ENCODE measurements around the gene C1R. TPM values are rescaled to one million over a fixed set of nuclear protein-coding genes. Genes with fewer than 3 reads are reported as not detected.
"Not testable (repeated sequence)": the region's sequence is repeated elsewhere in the genome, so short reads cannot be mapped to it uniquely, and the experiment has no call there.

Gene C1R
- total RNA-seq, 6 donors from 2014 or later, result 116 to 410 (median 210) TPM

DNA sequence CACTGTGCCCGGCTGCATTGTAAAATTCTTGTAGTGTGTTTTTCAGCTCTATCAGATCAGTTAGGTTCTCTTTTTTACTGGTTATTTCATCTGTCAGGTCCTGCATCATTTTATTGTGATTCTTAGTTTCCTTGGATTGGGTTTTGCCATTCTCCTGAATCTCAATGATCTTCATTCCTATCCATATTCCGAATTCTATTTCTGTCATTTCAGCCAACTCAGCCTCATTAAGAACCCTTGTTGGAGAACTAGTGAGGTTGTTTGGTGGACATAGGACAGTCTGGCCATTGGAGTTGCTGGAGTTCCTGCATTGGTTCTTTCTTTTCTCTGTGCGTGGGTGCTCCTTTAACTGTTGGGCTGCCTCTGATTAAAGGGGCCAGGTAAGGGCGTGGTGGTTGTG is 37.3 kb downstream of the C1R start:
- Histone ChIP-seq H3K27ac (no peak overlapping the region), H3K36me3 (no peaks in the 10 kb centered on the region), H3K9me3 (no peaks in the 10 kb centered on the region), H3K4me3 (no peak overlapping the region), H3K4me1 (peaks cover 1 to 8% (median 4%) of the 10 kb centered on the region in 4 donors), H3K27me3 (no peaks in the 10 kb centered on the region)
- ATAC-seq (ENCODE audit: low FRiP score in 2 of 2) (no peak), DNase-seq (no peak)
- 89 to 91% methylated on average over 4 of the region's 4 CpGs for WGBS, 2 donors
- TF ChIP-seq, protein P1, sequence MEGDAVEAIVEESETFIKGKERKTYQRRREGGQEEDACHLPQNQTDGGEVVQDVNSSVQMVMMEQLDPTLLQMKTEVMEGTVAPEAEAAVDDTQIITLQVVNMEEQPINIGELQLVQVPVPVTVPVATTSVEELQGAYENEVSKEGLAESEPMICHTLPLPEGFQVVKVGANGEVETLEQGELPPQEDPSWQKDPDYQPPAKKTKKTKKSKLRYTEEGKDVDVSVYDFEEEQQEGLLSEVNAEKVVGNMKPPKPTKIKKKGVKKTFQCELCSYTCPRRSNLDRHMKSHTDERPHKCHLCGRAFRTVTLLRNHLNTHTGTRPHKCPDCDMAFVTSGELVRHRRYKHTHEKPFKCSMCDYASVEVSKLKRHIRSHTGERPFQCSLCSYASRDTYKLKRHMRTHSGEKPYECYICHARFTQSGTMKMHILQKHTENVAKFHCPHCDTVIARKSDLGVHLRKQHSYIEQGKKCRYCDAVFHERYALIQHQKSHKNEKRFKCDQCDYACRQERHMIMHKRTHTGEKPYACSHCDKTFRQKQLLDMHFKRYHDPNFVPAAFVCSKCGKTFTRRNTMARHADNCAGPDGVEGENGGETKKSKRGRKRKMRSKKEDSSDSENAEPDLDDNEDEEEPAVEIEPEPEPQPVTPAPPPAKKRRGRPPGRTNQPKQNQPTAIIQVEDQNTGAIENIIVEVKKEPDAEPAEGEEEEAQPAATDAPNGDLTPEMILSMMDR (IDR thresholded peaks at IDR 0.05), result no peak
- TF ChIP-seq EP300 (IDR thresholded peaks at IDR 0.05), result no peak
- no peak for TF ChIP-seq POLR2AphosphoS5 (IDR thresholded peaks at IDR 0.05)
- TF ChIP-seq POLR2A (IDR thresholded peaks at IDR 0.05), result no peak

DNA sequence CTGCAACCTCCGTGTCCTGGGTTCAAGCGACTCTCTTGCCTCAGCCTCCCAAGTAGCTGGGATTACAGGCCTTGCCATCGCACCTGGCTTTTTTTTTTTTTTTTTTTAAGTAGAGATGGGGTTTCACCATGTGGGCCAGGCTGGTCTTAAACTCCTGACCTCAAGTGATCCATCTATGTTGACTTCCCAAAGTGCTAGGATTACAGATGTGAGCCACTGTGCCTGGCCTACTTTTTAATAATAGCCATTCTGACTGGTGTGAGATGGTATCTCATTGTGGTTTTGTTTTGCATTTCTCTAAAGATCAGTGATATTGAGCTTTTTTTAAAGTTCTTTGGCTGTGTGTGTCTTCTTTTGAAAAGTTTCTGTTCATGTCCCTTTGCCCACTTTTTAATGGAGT is 42.3 kb downstream of the C1R start:
- H3K9me3 ChIP-seq; H3K27ac ChIP-seq; H3K4me3 ChIP-seq; H3K27me3 ChIP-seq; ATAC-seq (ENCODE audit: low FRiP score in 2 of 2); DNase-seq; H3K36me3 ChIP-seq; H3K4me1 ChIP-seq: not testable (repeated sequence)
- WGBS, 2 donors, result 87% methylated on average over 3 of the region's 3 CpGs

DNA sequence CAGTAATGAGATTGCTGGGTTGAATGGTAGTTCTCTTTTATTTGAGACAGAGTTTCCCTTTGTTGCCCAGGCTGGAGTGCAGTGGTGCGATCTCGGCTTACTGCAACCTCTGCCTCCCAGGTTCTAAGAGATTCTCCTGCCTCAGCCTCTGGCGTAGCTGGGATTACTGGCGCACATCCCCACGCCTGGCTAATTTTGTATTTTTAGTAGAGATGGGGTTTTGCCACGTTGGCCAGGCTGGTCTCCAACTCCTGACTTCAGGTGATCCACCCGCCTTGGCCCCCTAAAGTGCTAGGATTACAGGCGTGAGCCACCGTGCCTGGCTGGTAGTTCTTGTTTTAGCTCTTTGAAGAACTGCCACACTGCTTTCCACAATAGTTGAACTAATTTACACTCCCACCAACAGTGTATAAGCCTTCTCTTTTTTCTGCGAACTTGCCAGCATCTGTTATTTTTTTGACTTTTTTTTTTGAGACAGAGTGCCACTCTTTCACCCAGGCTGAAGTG is 42.7 kb downstream of the C1R start:
- WGBS, 2 donors, result 89 to 93% methylated on average over 10 of the region's 10 CpGs
- DNase-seq; ATAC-seq (ENCODE audit: low FRiP score in 2 of 2): not testable (repeated sequence)

DNA sequence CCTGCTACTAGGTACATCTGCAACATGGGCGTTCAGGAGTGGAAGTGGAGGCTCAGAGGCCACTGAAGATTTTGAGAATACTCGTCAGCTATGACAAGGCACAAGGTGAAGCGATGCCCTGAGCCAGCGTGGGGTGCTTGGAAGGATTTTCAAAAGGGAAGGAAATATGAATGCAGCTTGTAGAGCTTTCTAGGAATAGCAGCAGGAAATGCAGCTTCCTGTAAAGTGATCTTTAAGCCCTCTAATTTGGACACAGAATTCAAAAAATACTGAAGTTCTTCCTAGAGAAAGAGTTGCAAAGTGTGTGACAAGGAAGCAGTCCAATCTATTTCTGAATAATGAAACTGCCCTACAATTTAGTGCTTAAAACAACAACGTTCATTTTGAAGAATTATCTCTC is 44.9 kb downstream of the C1R start:
- DNase-seq, result no peak
- Histone ChIP-seq H3K36me3 (no peaks in the 10 kb centered on the region), H3K27me3 (no peaks in the 10 kb centered on the region), H3K4me1 (peaks cover 0 to 10% (median 3%) of the 10 kb centered on the region in 4 donors), H3K9me3 (no peaks in the 10 kb centered on the region), H3K4me3 (no peak overlapping the region), H3K27ac (no peak overlapping the region)
- ATAC-seq (ENCODE audit: low FRiP score in 2 of 2), result no peak
- WGBS, 2 donors, result 41 to 42% methylated on average over 5 of the region's 5 CpGs
- no peak for TF ChIP-seq POLR2AphosphoS5 (IDR thresholded peaks at IDR 0.05)
- no peak for TF ChIP-seq POLR2A (IDR thresholded peaks at IDR 0.05)
- TF ChIP-seq, protein P1 (IDR thresholded peaks at IDR 0.05), result no peak
- no peak for TF ChIP-seq EP300 (IDR thresholded peaks at IDR 0.05)

More for the DNA sequence above, 42.7 kb downstream of the C1R start:
- H3K27me3 ChIP-seq, H3K36me3 ChIP-seq, H3K4me1 ChIP-seq, H3K27ac ChIP-seq, H3K9me3 ChIP-seq, H3K4me3 ChIP-seq: not testable (repeated sequence)

DNA sequence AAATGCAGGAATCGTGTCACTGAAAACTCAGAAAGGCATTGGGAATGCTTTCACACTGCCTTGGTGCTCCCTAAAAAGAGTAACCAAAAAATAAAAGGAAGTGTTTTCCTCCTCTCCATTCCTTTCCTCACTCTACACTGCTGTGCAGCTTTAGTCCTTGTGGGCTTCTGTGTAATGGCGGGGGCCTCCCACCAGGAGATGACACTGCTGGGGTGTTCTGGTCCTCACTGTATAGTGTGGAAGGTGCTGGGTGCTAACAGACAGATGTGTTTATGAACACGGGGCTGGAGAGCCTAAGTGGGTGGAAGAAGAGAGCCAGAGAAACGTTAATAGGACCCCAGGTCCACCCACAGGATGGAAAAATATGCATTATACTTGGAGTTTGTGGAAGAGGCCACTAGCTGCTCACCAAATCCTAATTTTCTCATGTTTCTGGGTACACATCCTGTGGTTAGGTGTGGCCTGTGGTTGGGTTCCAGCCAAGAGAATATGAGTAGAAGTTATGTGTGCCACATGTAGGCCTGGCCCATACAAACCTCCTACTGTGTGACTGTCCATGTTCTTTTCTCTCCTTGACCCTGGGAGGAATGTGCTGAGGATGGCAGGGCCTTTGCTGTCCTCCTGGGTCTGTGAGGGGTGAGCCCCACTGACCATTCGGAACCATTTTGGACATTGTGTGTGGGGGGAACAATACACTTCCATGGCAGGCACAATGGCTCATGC is 45.7 kb downstream of the C1R start:
- Histone ChIP-seq H3K4me3 (no peak overlapping the region), H3K9me3 (no peaks in the 10 kb centered on the region), H3K36me3 (no peaks in the 10 kb centered on the region), H3K27me3 (no peaks in the 10 kb centered on the region), H3K27ac (no peak overlapping the region), H3K4me1 (peaks cover 0 to 10% (median 3%) of the 10 kb centered on the region in 4 donors)
- DNase-seq, result no peak
- TF ChIP-seq, protein P1 (IDR thresholded peaks at IDR 0.05), result no peak
- TF ChIP-seq EP300 (IDR thresholded peaks at IDR 0.05) (no peak), POLR2A (IDR thresholded peaks at IDR 0.05) (no peak), POLR2AphosphoS5 (IDR thresholded peaks at IDR 0.05) (no peak)
- 80 to 86% methylated on average over 4 to 5 of the region's 5 CpGs for WGBS, 2 donors
- ATAC-seq (ENCODE audit: low FRiP score in 2 of 2), result no peak

DNA sequence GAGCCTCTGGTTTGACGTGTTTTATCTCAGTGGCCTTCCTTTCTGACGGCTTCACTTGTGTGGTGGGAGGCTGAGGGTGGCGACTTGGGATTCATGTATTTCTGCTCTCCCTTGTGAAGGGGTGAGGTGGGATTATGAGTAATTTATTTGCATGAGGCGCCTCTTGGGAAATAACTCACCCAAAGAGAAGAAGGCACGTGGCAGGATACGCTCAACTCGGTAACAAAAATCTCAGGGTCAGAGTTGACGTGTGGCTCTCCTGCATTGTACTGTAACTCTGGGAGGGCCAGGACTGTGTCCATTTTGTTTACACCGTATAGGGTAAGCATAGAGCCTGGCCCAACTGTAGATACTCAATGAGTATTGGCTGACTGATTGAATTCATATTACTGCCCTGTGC is 46.3 kb downstream of the C1R start:
- H3K27me3 ChIP-seq, result no peaks in the 10 kb centered on the region
- DNase-seq (no peak), ATAC-seq (ENCODE audit: low FRiP score in 2 of 2) (no peak)
- H3K9me3 ChIP-seq, result no peaks in the 10 kb centered on the region
- H3K36me3 ChIP-seq, result no peaks in the 10 kb centered on the region
- TF ChIP-seq POLR2A (IDR thresholded peaks at IDR 0.05) (no peak), POLR2AphosphoS5 (IDR thresholded peaks at IDR 0.05) (no peak)
- TF ChIP-seq, protein P1 (IDR thresholded peaks at IDR 0.05), result no peak
- peaks cover 0 to 10% (median 3%) of the 10 kb centered on the region in 4 donors for H3K4me1 ChIP-seq
- H3K27ac ChIP-seq, result no peak overlapping the region
- WGBS, 2 donors, result 91 to 94% methylated on average over 9 of the region's 9 CpGs
- H3K4me3 ChIP-seq, result no peak overlapping the region

All from upper lobe of left lung (tissue), 6 donors.